ENCODE results near the gene EWSR1.

DNA sequence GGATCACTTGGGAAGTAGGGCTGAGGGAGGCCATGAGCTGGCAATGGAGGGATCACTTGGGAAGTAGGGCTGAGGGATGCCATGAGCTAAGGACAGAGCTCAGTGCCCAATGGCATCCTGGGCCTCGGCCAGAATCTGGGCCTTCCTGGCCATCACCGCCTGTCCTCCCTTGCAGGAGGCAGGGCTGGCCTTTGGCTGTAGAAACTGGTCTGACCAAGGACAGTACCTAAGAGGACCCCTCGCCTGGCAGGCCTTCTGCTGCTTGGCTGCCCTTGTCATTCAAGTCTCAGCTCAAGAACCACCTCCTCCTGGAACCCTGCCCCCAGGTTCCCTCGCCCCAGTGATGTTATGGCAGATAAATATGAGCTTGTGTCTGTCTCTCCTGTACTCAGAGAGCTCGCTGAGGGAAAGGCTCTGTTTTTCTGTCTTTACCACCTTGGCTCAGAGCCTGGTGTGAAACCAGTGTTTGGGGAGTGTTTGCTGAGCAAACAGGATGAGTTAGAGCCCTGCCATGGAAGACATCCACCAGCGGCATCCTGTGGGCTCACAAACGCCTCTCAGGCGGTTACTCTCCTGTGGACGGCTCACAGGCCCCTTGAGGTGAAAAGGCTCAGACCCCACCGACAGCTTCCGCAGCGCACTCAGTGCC, 66.8 kb downstream of the EWSR1 start:
- TF ChIP-seq, protein P1, sequence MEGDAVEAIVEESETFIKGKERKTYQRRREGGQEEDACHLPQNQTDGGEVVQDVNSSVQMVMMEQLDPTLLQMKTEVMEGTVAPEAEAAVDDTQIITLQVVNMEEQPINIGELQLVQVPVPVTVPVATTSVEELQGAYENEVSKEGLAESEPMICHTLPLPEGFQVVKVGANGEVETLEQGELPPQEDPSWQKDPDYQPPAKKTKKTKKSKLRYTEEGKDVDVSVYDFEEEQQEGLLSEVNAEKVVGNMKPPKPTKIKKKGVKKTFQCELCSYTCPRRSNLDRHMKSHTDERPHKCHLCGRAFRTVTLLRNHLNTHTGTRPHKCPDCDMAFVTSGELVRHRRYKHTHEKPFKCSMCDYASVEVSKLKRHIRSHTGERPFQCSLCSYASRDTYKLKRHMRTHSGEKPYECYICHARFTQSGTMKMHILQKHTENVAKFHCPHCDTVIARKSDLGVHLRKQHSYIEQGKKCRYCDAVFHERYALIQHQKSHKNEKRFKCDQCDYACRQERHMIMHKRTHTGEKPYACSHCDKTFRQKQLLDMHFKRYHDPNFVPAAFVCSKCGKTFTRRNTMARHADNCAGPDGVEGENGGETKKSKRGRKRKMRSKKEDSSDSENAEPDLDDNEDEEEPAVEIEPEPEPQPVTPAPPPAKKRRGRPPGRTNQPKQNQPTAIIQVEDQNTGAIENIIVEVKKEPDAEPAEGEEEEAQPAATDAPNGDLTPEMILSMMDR (IDR thresholded peaks at IDR 0.05): no peak
- no peak for TF ChIP-seq ZFX (IDR thresholded peaks at IDR 0.05; ENCODE audit: borderline replicate concordance)
